ENCODE results near the gene SMYD2. TPM values are rescaled to one million over a fixed set of nuclear protein-coding genes. Genes with fewer than 3 reads are reported as not detected.
A peak's percentile ranks its signal among the peaks of the same experiment; 100 is the strongest.

Gene SMYD2
- total and polyA plus RNA-seq, 2 experiments from 2014 or later: 34.9 to 52.1 TPM

GRCh38 chr1:214259353-214259977, 21.5 kb upstream of the SMYD2 start:
- in situ Hi-C loops (cut with MboI): no loop called here
- Histone ChIP-seq H3K4me2 (ENCODE audit: unreplicated experiment) (no peak overlapping the region), H3K9ac (no peak overlapping the region), H3K79me2 (ENCODE audit: insufficient read depth) (no peaks in the 10 kb centered on the region), H2AFZ (peak overlapping the region; percentile 55), H3F3A (ENCODE audit: insufficient read depth) (0 out of 2 replicates have a peak, but pooled peaks cover 5% of the 10 kb centered on the region), H4K20me1 (ENCODE audit: insufficient read depth) (no peaks in the 10 kb centered on the region), H3K27me3 (replicated peaks; ENCODE audit: insufficient read depth) (no peaks in the 10 kb centered on the region), H3K27ac (no peak overlapping the region), H3K4me3 (no peak overlapping the region), H3K9me3 (ENCODE audit: low read depth) (no peaks in the 10 kb centered on the region), H3K36me3 (ENCODE audit: low read depth) (no peaks in the 10 kb centered on the region), H3K4me1 (ENCODE audit: insufficient read depth) (peaks cover 23% of the 10 kb centered on the region), H3K9me2 (ENCODE audit: insufficient read depth) (no peaks in the 10 kb centered on the region)
- DNase-seq: peak; percentile 49
- TF ChIP-seq EZH2 (IDR thresholded peaks at IDR 0.05; ENCODE audit: insufficient read depth, poor library complexity, severe bottlenecking) (no peak), EZH2phosphoT487 (IDR thresholded peaks at IDR 0.05; ENCODE audit: insufficient read depth, low read depth) (no peak)
- 52 to 59% methylated on average over 2 of the region's 2 CpGs for WGBS, 2 experiments (ENCODE audit: low coverage in 1 of 2, low lambda C conversion rate in 2 of 2, missing lambda C conversion rate in 2 of 2)

GRCh38 chr1:214260561-214261205, 20.3 kb upstream of the SMYD2 start:
- Histone ChIP-seq H4K20me1 (ENCODE audit: insufficient read depth) (no peaks in the 10 kb centered on the region), H3K27me3 (replicated peaks; ENCODE audit: insufficient read depth) (0 out of 2 replicates have a peak, but pooled peaks cover 3% of the 10 kb centered on the region), H3K4me2 (ENCODE audit: unreplicated experiment) (no peak overlapping the region), H3K9ac (no peak overlapping the region), H3K27ac (no peak overlapping the region), H3K9me2 (ENCODE audit: insufficient read depth) (no peaks in the 10 kb centered on the region), H3K4me3 (no peak overlapping the region), H3F3A (ENCODE audit: insufficient read depth) (0 out of 2 replicates have a peak, but pooled peaks cover 5% of the 10 kb centered on the region), H3K36me3 (ENCODE audit: low read depth) (no peaks in the 10 kb centered on the region), H3K9me3 (ENCODE audit: low read depth) (no peaks in the 10 kb centered on the region), H3K4me1 (ENCODE audit: insufficient read depth) (peaks cover 23% of the 10 kb centered on the region), H3K79me2 (ENCODE audit: insufficient read depth) (no peaks in the 10 kb centered on the region), H2AFZ (no peak overlapping the region)
- in situ Hi-C loops (cut with MboI): no loop called here
- no peak for DNase-seq
- WGBS, 2 experiments (ENCODE audit: low coverage in 1 of 2, low lambda C conversion rate in 2 of 2, missing lambda C conversion rate in 2 of 2): 77 to 84% methylated on average over 3 of the region's 3 CpGs
- TF ChIP-seq EZH2phosphoT487 (IDR thresholded peaks at IDR 0.05; ENCODE audit: insufficient read depth, low read depth) (no peak), EZH2 (IDR thresholded peaks at IDR 0.05; ENCODE audit: insufficient read depth, poor library complexity, severe bottlenecking) (no peak)

GRCh38 chr1:214261206-214262123, 19.5 kb upstream of the SMYD2 start:
- Histone ChIP-seq H3K36me3 (ENCODE audit: low read depth) (no peaks in the 10 kb centered on the region), H3K9ac (no peak overlapping the region), H3K79me2 (ENCODE audit: insufficient read depth) (no peaks in the 10 kb centered on the region), H4K20me1 (ENCODE audit: insufficient read depth) (no peaks in the 10 kb centered on the region), H3K4me2 (ENCODE audit: unreplicated experiment) (peak overlapping the region; percentile 83), H3K9me2 (ENCODE audit: insufficient read depth) (no peaks in the 10 kb centered on the region), H3K27me3 (replicated peaks; ENCODE audit: insufficient read depth) (0 out of 2 replicates have a peak, but pooled peaks cover 6% of the 10 kb centered on the region), H3K9me3 (ENCODE audit: low read depth) (no peaks in the 10 kb centered on the region), H3K4me1 (ENCODE audit: insufficient read depth) (peaks cover 23% of the 10 kb centered on the region), H2AFZ (peak overlapping the region; percentile 74), H3K27ac (no peak overlapping the region), H3F3A (ENCODE audit: insufficient read depth) (0 out of 2 replicates have a peak, but pooled peaks cover 5% of the 10 kb centered on the region), H3K4me3 (peak overlapping the region; percentile 45)
- WGBS, 2 experiments (ENCODE audit: low coverage in 1 of 2, low lambda C conversion rate in 2 of 2, missing lambda C conversion rate in 2 of 2): 7 to 8% methylated on average over 15 of the region's 15 CpGs
- peak; percentile 84 for DNase-seq
- in situ Hi-C loops (cut with MboI): no loop called here
- no peak for TF ChIP-seq EZH2 (IDR thresholded peaks at IDR 0.05; ENCODE audit: insufficient read depth, poor library complexity, severe bottlenecking)

- in situ Hi-C loops (cut with MboI): no loop called here
- TF ChIP-seq EZH2 (IDR thresholded peaks at IDR 0.05; ENCODE audit: insufficient read depth, poor library complexity, severe bottlenecking): no peak
- no peak for TF ChIP-seq EZH2phosphoT487 (IDR thresholded peaks at IDR 0.05; ENCODE audit: insufficient read depth, low read depth)
- WGBS, 2 experiments (ENCODE audit: low coverage in 1 of 2, low lambda C conversion rate in 2 of 2, missing lambda C conversion rate in 2 of 2): 64 to 65% methylated on average over 4 of the region's 4 CpGs
Observed at GRCh38 chr1:214264196-214264595, 16.8 kb upstream of the SMYD2 start.

More at GRCh38 chr1:214264196-214264595, 16.8 kb upstream of the SMYD2 start:
- no peak overlapping the region for H3K4me3 ChIP-seq
- no peak overlapping the region for H2AFZ ChIP-seq
- H3K9me3 ChIP-seq (ENCODE audit: low read depth): no peaks in the 10 kb centered on the region
- peaks cover 22% of the 10 kb centered on the region for H3K4me1 ChIP-seq (ENCODE audit: insufficient read depth)
- no peak overlapping the region for H3K9ac ChIP-seq
- no peak for DNase-seq
- H3K4me2 ChIP-seq (ENCODE audit: unreplicated experiment): no peak overlapping the region
- H3K9me2 ChIP-seq (ENCODE audit: insufficient read depth): no peaks in the 10 kb centered on the region
- no peaks in the 10 kb centered on the region for H3K36me3 ChIP-seq (ENCODE audit: low read depth)
- no peaks in the 10 kb centered on the region for H3K79me2 ChIP-seq (ENCODE audit: insufficient read depth)
- peaks cover 6% of the 10 kb centered on the region; the same call in 1 of the 2 replicates for H3K27me3 ChIP-seq (replicated peaks; ENCODE audit: insufficient read depth)
- H3F3A ChIP-seq (ENCODE audit: insufficient read depth): 0 out of 2 replicates have a peak, but pooled peaks cover 4% of the 10 kb centered on the region
- H4K20me1 ChIP-seq (ENCODE audit: insufficient read depth): no peaks in the 10 kb centered on the region
- no peak overlapping the region for H3K27ac ChIP-seq

Measured in GM23248 (cell line).